Measurements from ENCODE around the gene EHMT1. TPM values are rescaled to one million over a fixed set of nuclear protein-coding genes. Genes with fewer than 3 reads are reported as not detected.

Gene EHMT1
- total RNA-seq, 1 donor from 2014 or later = 163 TPM

DNA sequence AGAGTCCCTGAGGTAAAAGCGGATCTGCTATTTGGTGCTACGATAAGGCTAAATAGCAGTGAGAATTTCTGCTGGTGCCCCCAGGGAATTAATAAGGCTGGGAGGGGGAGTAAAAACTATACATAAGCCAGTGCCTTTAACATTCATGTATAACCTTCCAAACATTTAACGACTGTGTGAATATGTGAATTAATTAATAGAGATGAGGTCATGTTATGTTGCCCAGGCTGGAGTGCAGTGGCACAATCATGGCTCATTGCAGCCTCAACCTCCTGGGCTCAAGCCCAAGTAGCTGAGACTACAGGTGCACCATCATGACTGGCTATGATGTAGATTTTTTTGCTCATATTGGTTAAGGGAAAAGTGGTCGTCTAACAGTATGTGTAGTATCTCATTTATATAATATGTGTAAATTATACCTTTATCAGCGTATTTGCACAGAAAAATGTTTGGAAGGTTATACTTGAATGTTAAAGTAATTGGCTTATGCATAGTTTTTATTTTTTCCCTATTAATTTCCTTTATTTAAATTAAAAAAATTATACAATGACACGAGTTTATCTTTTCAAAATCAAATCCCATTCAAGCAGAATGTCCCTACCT is 64.6 kb downstream of the EHMT1 start:
- no peaks in the 10 kb centered on the region for H3K27me3 Mint-ChIP-seq (ENCODE audit: low read depth)
- H3K4me3 Mint-ChIP-seq = no peak overlapping the region
- H3K4me1 Mint-ChIP-seq = peaks cover 34% of the 10 kb centered on the region
- H3K36me3 Mint-ChIP-seq (ENCODE audit: low read depth) = peaks cover 5% of the 10 kb centered on the region
- no peak overlapping the region for H3K27ac Mint-ChIP-seq (ENCODE audit: unreplicated experiment)
- no peak for TF ChIP-seq CTCF (conservative IDR thresholded peaks at IDR 0.05)
- H3K9me3 Mint-ChIP-seq = no peaks in the 10 kb centered on the region
- DNase-seq (ENCODE audit: low read depth, low spot score) = no peak

DNA sequence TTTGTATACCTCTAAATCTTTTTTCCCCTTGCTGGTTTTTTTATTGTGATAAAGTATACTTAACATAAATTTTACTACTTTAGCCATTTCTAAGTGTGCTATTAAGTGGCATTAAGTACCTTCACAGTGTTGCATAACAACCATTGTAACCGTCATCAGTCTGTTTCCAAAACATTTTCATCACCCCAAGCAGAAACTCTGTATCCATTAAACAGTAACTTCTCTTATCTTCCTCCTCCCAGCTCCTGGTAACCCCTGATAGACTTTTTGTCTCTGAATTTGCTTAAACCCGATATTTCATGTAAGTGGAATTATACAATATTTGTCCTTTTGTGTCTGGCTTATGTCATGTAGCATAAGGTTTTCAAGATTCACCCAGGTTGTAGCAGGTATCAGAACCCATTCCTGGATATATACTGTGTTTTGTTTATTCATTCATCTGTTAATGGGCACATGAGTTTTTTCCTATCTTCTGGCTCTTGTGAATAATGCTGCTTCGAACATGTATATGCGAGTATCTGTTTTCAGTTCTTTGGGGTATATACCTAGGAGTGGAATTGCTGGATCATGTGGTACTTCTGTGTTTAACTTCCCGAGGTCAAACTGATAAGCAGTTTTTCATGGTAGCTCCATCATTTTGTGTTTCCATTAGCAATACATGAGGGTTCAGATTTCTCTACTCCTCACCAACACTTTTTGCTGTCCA is 66.4 kb downstream of the EHMT1 start:
- Mint-ChIP-seq H3K36me3 (ENCODE audit: low read depth) (peaks cover 4% of the 10 kb centered on the region), H3K27me3 (ENCODE audit: low read depth) (no peaks in the 10 kb centered on the region), H3K27ac (ENCODE audit: unreplicated experiment) (no peak overlapping the region), H3K4me1 (peaks cover 37% of the 10 kb centered on the region), H3K9me3 (no peaks in the 10 kb centered on the region), H3K4me3 (no peak overlapping the region)
- DNase-seq (ENCODE audit: low read depth, low spot score) = no peak
- no peak for TF ChIP-seq CTCF (conservative IDR thresholded peaks at IDR 0.05)

DNA sequence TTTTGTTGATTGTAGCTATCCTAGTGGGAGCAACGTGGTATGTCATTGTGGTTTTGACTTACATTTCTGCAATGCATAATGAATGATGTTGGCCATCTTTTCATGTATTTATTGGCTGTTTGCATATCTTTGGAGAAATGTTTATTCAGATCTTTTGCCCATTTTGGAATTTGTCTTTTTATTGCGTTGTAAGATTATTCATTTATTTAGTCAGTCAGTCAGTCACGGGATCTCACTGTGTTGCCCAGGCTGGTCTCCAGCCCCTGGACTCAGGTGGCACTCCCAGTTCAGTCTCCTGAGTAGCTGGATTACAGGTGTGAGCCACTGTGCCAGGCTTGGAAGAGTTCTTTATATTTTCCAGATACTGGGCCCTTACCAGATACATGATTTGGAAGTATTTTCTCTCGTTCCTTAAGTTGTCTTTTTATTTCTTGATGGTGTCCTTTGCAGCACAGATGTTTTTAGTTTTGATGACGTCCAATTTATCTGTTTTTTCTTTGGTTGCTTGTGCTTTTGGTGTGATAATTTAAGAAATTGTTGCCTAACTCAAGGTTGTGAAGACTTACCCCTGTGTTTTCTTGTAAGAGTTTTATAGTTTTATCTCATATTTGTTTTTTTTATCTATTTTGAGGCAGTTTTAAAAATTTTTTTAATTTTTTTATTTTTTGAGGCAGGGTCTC is 67.1 kb downstream of the EHMT1 start:
- DNase-seq (ENCODE audit: low read depth, low spot score) = no peak
- Mint-ChIP-seq H3K9me3 (no peaks in the 10 kb centered on the region), H3K4me1 (peaks cover 38% of the 10 kb centered on the region), H3K4me3 (no peak overlapping the region), H3K27me3 (ENCODE audit: low read depth) (no peaks in the 10 kb centered on the region), H3K36me3 (ENCODE audit: low read depth) (peaks cover 4% of the 10 kb centered on the region), H3K27ac (ENCODE audit: unreplicated experiment) (no peak overlapping the region)
- no peak for TF ChIP-seq CTCF (conservative IDR thresholded peaks at IDR 0.05)

GRCh38 chr9:137688261-137688660 is 69.5 kb downstream of the EHMT1 start:
- Mint-ChIP-seq H3K4me1 (peaks cover 43% of the 10 kb centered on the region), H3K27me3 (ENCODE audit: low read depth) (no peaks in the 10 kb centered on the region), H3K27ac (ENCODE audit: unreplicated experiment) (no peak overlapping the region), H3K9me3 (no peaks in the 10 kb centered on the region), H3K4me3 (no peak overlapping the region), H3K36me3 (ENCODE audit: low read depth) (peaks cover 4% of the 10 kb centered on the region)
- DNase-seq (ENCODE audit: low read depth, low spot score) = no peak
- no peak for TF ChIP-seq CTCF (conservative IDR thresholded peaks at IDR 0.05)

- Mint-ChIP-seq H3K4me1 (peaks cover 41% of the 10 kb centered on the region), H3K27me3 (ENCODE audit: low read depth) (no peaks in the 10 kb centered on the region), H3K4me3 (no peak overlapping the region), H3K27ac (ENCODE audit: unreplicated experiment) (peak overlapping the region; percentile 84), H3K9me3 (no peaks in the 10 kb centered on the region), H3K36me3 (ENCODE audit: low read depth) (peaks cover 4% of the 10 kb centered on the region)
- TF ChIP-seq CTCF (conservative IDR thresholded peaks at IDR 0.05) = no peak
- DNase-seq (ENCODE audit: low read depth, low spot score) = no peak
Observed at GRCh38 chr9:137688725-137689124, 69.9 kb downstream of the EHMT1 start.

All from neural crest cell (in vitro differentiated cells).